Loucy (cell line): ENCODE data around the gene CHN1.

Source experiments
- CTCF ChIP-seq: fragments of 200-600 bp; sonication (generic); conservative IDR thresholded peaks from 2 replicates; pipeline ENCODE4 v1.5.1; 2014; ENCODE audit warnings: mild to moderate bottlenecking, antibody characterized with exemption, low read length
- EZH2phosphoT487 ChIP-seq: fragments of 200-600 bp; IDR thresholded peaks from 2 replicates; pipeline ENCODE4 v1.6.1; 2018; ENCODE audit warnings: antibody characterized with exemption, mild to moderate bottlenecking, moderate library complexity, borderline replicate concordance

DNA sequence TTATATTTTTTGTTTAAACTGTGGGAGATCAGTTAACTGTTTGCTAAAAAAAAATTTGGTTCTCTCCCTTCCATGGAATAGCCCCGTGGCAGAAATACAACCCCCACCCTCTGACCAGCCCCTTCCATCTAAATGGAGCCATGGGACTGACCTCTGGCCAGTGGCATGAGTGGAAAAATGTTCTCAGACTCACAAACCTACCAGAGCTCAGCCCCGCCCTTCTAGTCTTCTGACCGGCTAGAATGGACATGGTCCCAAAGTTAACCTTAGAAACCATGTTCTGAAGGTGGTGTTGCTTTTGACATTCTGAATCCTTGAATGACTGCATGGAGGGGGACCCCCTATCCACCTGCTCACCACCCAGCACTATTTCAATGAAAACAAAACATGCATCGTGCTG lies 239.6 kb downstream of the CHN1 start:
- TF ChIP-seq EZH2phosphoT487 (no peak), CTCF (no peak)
